SK-N-SH (cell line): Measurements from ENCODE around the gene MSRB2. TPM values are rescaled to one million over a fixed set of nuclear protein-coding genes. Genes with fewer than 3 reads are reported as not detected.

ENCODE experiments used
- CTCF ChIA-PET: fragments of 300-600, 350-600 bp; formaldehyde crosslinking; extraction: SDS; loops from one replicate; lab custom pipeline; 2021; lab: Yijun Ruan, JAX
- POLR2A ChIA-PET: fragments of 350-600 bp; sonication (Branson Sonifier 250); formaldehyde crosslinking; extraction: SDS; loops from one replicate; lab custom pipeline; 2020; ENCODE audit warnings: antibody characterized with exemption, inconsistent platforms; lab: Yijun Ruan, JAX
- DNase-seq: peaks from one replicate; pipeline ENCODE4 v3.0.0; 2012
- H2AFZ ChIP-seq: fragments of 200-600 bp; sonication (generic); 2 replicates; pipeline ENCODE4 v1.8.1; 2016; ENCODE audit warnings: antibody characterized with exemption, mild to moderate bottlenecking, low read depth
- H3F3A ChIP-seq: fragments of 200-600 bp; sonication (generic); replicated peaks from 2 replicates; pipeline ENCODE3; 2016; ENCODE audit warnings: antibody characterized with exemption, mild to moderate bottlenecking; ENCODE audit not compliant: insufficient read depth
- H3K27ac ChIP-seq, 2 experiments: fragments of 200-500 bp in 1 of 2; fragments of 200-600 bp in 1 of 2; sonication (Bioruptor generic) in 1 of 2; sonication (generic), shearing (Covaris generic) in 1 of 2; 2 replicates each; pipeline versions ENCODE4 v1.5.1 to v1.6.1; 2014 to 2016; ENCODE audit warnings: low read depth in 2 of 2, inconsistent platforms in 1 of 2, low read length in 1 of 2, mild to moderate bottlenecking in 1 of 2, mixed read lengths in 1 of 2
- H3K27me3 ChIP-seq: fragments of 200-600 bp; sonication (generic), shearing (Covaris generic); 2 replicates; pipeline ENCODE4 v1.6.1; 2016; ENCODE audit warnings: mixed run types; ENCODE audit not compliant: insufficient read depth
- H3K36me3 ChIP-seq, 2 experiments: fragments of 200-500 bp in 1 of 2; fragments of 200-600 bp in 1 of 2; sonication (Bioruptor generic) in 1 of 2; sonication (generic) in 1 of 2; replicated peaks in 1 of 2; 2 replicates each; pipeline versions ENCODE3 to v1.5.1; 2014 to 2016; ENCODE audit warnings: low read length in 1 of 2, mild to moderate bottlenecking in 1 of 2; ENCODE audit not compliant: insufficient read depth in 2 of 2, control insufficient read depth in 1 of 2
- H3K4me1 ChIP-seq, 2 experiments: fragments of 200-500 bp in 1 of 2; fragments of 200-600 bp in 1 of 2; sonication (Bioruptor generic) in 1 of 2; sonication (generic), shearing (Covaris generic) in 1 of 2; 2 replicates each; pipeline versions ENCODE4 v1.5.1 to v1.6.1; 2014 to 2016; ENCODE audit warnings: low read depth in 1 of 2, low read length in 1 of 2, mixed run types in 1 of 2; ENCODE audit not compliant: insufficient read depth in 2 of 2, control insufficient read depth in 1 of 2
- H3K4me2 ChIP-seq: fragments of 200-600 bp; sonication (generic), shearing (Covaris generic); 2 replicates; pipeline ENCODE4 v1.6.1; 2017; ENCODE audit warnings: mixed run types
- H3K4me3 ChIP-seq, 2 experiments: fragments of 200-500 bp in 1 of 2; fragments of 200-600 bp in 1 of 2; sonication (Bioruptor generic) in 1 of 2; sonication (generic), shearing (Covaris generic) in 1 of 2; 2 replicates each; pipeline versions ENCODE4 v1.5.1 to v1.8.1; 2014 to 2016; ENCODE audit warnings: low read depth in 2 of 2, inconsistent platforms in 1 of 2, low read length in 1 of 2, mild to moderate bottlenecking in 1 of 2, mixed read lengths in 1 of 2, moderate library complexity in 1 of 2
- H3K79me2 ChIP-seq: fragments of 200-600 bp; sonication (generic); 2 replicates; pipeline ENCODE4 v1.8.1; 2017; ENCODE audit warnings: mild to moderate bottlenecking; ENCODE audit not compliant: insufficient read depth
- H3K9ac ChIP-seq: fragments of 200-600 bp; sonication (generic); 2 replicates; pipeline ENCODE4 v1.6.1; 2017; ENCODE audit warnings: mixed run types
- H3K9me2 ChIP-seq: fragments of 200-600 bp; sonication (generic); 2 replicates; pipeline ENCODE4 v1.6.1; 2017; ENCODE audit warnings: mixed run types
- H3K9me3 ChIP-seq: fragments of 200-600 bp; sonication (generic); 2 replicates; pipeline ENCODE4 v1.6.1; 2017; ENCODE audit warnings: mixed run types, mild to moderate bottlenecking, moderate library complexity
- H4K20me1 ChIP-seq: fragments of 200-600 bp; sonication (generic); 2 replicates; pipeline ENCODE4 v1.6.1; 2017; ENCODE audit warnings: mild to moderate bottlenecking, mixed run types; ENCODE audit not compliant: insufficient read depth
- EP300 ChIP-seq, 2 experiments: IDR thresholded peaks; 2 replicates each; pipeline versions ENCODE4 v1.4.0 to v1.6.1; 2012; ENCODE audit warnings: borderline replicate concordance in 1 of 2, low read depth in 1 of 2, low read length in 1 of 2
- FOXJ3 ChIP-seq: sonication (generic); formaldehyde crosslinking; IDR thresholded peaks from 2 replicates; pipeline ENCODE4 v1.5.1; 2020; ENCODE audit warnings: mild to moderate bottlenecking, missing genetic modification reagents
- GATA2 ChIP-seq: sonication (generic); formaldehyde crosslinking; IDR thresholded peaks from 2 replicates; pipeline ENCODE4 v1.5.0; 2020; ENCODE audit warnings: mild to moderate bottlenecking, missing genetic modification reagents
- PBX3 ChIP-seq: IDR thresholded peaks from 2 replicates; pipeline ENCODE4; 2012
- RCOR1 ChIP-seq: fragments of 150-350 bp; IDR thresholded peaks from 2 replicates; pipeline ENCODE4 v1.6.1; 2017; ENCODE audit warnings: antibody characterized with exemption, low read length
- REST ChIP-seq: IDR thresholded peaks from 2 replicates; pipeline ENCODE4 v1.6.1; 2012; ENCODE audit warnings: mild to moderate bottlenecking, low read depth, low read length, moderate library complexity
- YY1 ChIP-seq: IDR thresholded peaks from 2 replicates; pipeline ENCODE4 v1.4.0; 2012; ENCODE audit warnings: low read depth, mild to moderate bottlenecking
- WGBS: methylation state at CpG from one replicate; pipeline ENCODE4 v1.1.6; 2017; ENCODE audit warnings: low lambda C conversion rate; 5-methylcytosine and 5-hydroxymethylcytosine counted together
- polyA plus RNA-seq, 3 experiments: library from polyadenylated mRNA; depleted of rRNA; stranded (reverse); fragments of >200 nt; gene quantifications; 2 replicates each; pipeline ENCODE4 v1.2.3, GENCODE V29; 2012

The MSRB2 gene
- polyA plus RNA-seq, 1 of the 3 experiments (the other 2 are of a cell fraction), result 44.0 TPM

- ChIA-PET CTCF (interaction anchor here (0.8 to 1.6 kb wide), 6 partner anchors 13 to 93 kb away, joined by 3 to 6 read pairs (median 3); no protein-coding TSS in a partner anchor), POLR2A (no interaction called here)
Observed at GRCh38 chr10:23081221-23081750, 14.1 kb upstream of the MSRB2 start.

More at GRCh38 chr10:23081221-23081750, 14.1 kb upstream of the MSRB2 start:
- H2AFZ ChIP-seq, result no peak overlapping the region
- H3K4me1 ChIP-seq, result peaks cover 0 to 9% of the 10 kb centered on the region in 2 experiments; a peak in 2 of 4 replicates
- peak; percentile 46 for DNase-seq
- no peak overlapping the region for H3K4me2 ChIP-seq
- no peaks in the 10 kb centered on the region for H3K9me2 ChIP-seq
- 9% methylated on average over 7 of the region's 7 CpGs for WGBS
- H3K4me3 ChIP-seq, result no peak overlapping the region
- H3K9ac ChIP-seq, result no peak overlapping the region
- H3K27me3 ChIP-seq, result no peaks in the 10 kb centered on the region
- H3K9me3 ChIP-seq, result no peaks in the 10 kb centered on the region
- no peaks in the 10 kb centered on the region for H4K20me1 ChIP-seq
- no peaks in the 10 kb centered on the region for H3K79me2 ChIP-seq
- no peaks in the 10 kb centered on the region for H3K36me3 ChIP-seq
- TF ChIP-seq REST (no peak), RCOR1 (0 out of 2 replicates have a peak, but pooled peaks have one; percentile 32), PBX3 (no peak), YY1 (no peak), EP300 (IDR thresholded peaks at IDR 0.05; ENCODE audit: borderline replicate concordance in 1 of 2, low read depth in 1 of 2, low read length in 1 of 2) (peak in 1 of 2 experiments; percentile 63; a peak in 2 of 4 replicates), FOXJ3 (CRISPR knock-in tag) (0 out of 2 replicates have a peak, but pooled peaks have one; percentile 23), GATA2 (CRISPR knock-in tag) (peak; percentile 70)
- H3F3A ChIP-seq, result no peaks in the 10 kb centered on the region
- peak overlapping the region in 1 of 2 experiments; percentile 55; a peak in 2 of 4 replicates for H3K27ac ChIP-seq
